Heart left ventricle (tissue), 16 donors: ENCODE results near the gene TXNDC16. TPM values are rescaled to one million over a fixed set of nuclear protein-coding genes. Genes with fewer than 3 reads are reported as not detected.

ENCODE experiments used
- ATAC-seq, 4 donors: fragments of 200-7000 bp; cut with Tn5 transposase; one replicate each; pipeline ENCODE4 v1.9.1; 2020 to 2022; ENCODE audit warnings: moderate library complexity in 4 of 4, mild to moderate bottlenecking in 3 of 4, moderate number of reproducible peaks in 1 of 4
- DNase-seq, 5 donors: peaks; one replicate each; pipeline ENCODE4 v3.0.0-alpha.2; 2020
- H3K27ac ChIP-seq, 12 donors: fragments of 200-600 bp; sonication (generic) in 4 of 12; one replicate each; pipeline versions ENCODE4 v1.5.0 to v1.8.0; 2016 to 2022; ENCODE audit warnings: mild to moderate bottlenecking in 2 of 12
- H3K27me3 ChIP-seq, 9 donors: fragments of 200-600 bp; sonication (generic) in 2 of 9; one replicate each; pipeline versions ENCODE4 v1.5.1 to v1.8.0; 2016 to 2022; ENCODE audit warnings: mild to moderate bottlenecking in 3 of 9
- H3K36me3 ChIP-seq, 9 donors: fragments of 200-600 bp; sonication (generic) in 2 of 9; one replicate each; pipeline versions ENCODE4 v1.5.0 to v1.8.0; 2018 to 2022; ENCODE audit warnings: mild to moderate bottlenecking in 2 of 9
- H3K4me1 ChIP-seq, 12 donors: fragments of 200-600 bp; sonication (generic) in 4 of 12; one replicate each; pipeline versions ENCODE4 v1.5.0 to v1.8.0; 2016 to 2022; ENCODE audit warnings: mild to moderate bottlenecking in 3 of 12
- H3K4me3 ChIP-seq, 12 donors: fragments of 200-600 bp; sonication (generic) in 4 of 12; one replicate each; pipeline versions ENCODE4 v1.5.0 to v1.8.0; 2017 to 2022; ENCODE audit warnings: mild to moderate bottlenecking in 9 of 12, moderate library complexity in 4 of 12
- H3K9me3 ChIP-seq, 12 donors: fragments of 200-600 bp; sonication (generic) in 4 of 12; one replicate each; pipeline versions ENCODE4 v1.5.0 to v1.8.0; 2016 to 2022; ENCODE audit warnings: mild to moderate bottlenecking in 1 of 12
- POLR2A ChIP-seq, 2 donors: fragments of 450-650 bp; IDR thresholded peaks; one replicate each; pipeline ENCODE4 v1.6.1; 2017; ENCODE audit warnings: antibody characterized with exemption in 2 of 2, mild to moderate bottlenecking in 2 of 2, moderate library complexity in 2 of 2
- WGBS, 4 donors: extraction: QIAGEN DNeasy Blood & Tissue Kit in 2 of 4; methylation state at CpG; one replicate each; pipeline versions ENCODE4 v1.1.5 to v1.1.7; 2013 to 2018; 5-methylcytosine and 5-hydroxymethylcytosine counted together
- intact Hi-C, 10 donors: fragments of 100-400 bp; cut with DNase I; formaldehyde crosslinking; loops; one replicate each; pipeline versions ENCODE4 v1.11.1 to v1.14.2; 2022
- polyA plus RNA-seq, 2 donors: library from polyadenylated mRNA; stranded (reverse); fragments of 200-250 nt; gene quantifications; one replicate each; pipeline ENCODE4 v1.2.3, GENCODE V29; 2013
- total RNA-seq, 9 donors: library from RNA; depleted of rRNA in 2 of 9; stranded (reverse); fragments of >200 nt in 2 of 9; fragmentation: NEBNext Ultra II Directional in 3 of 9; extraction: Animal tissue kit (Norgen Biotek cat#: 25700) in 3 of 9; gene quantifications; one replicate each; pipeline versions ENCODE4 v1.1.0 to v1.2.4, GENCODE V29; 2016 to 2023
- TF ChIP-seq, protein P1 (sequence below), 12 donors: fragments of 200-600 bp; sonication (generic) in 4 of 12; IDR thresholded peaks; one replicate each; pipeline versions ENCODE4 v1.5.0 to v1.8.0; 2018 to 2022; ENCODE audit warnings: antibody characterized with exemption in 12 of 12, mild to moderate bottlenecking in 5 of 12
- donor health status: ischemic (EF 13 %, LVEDD 7.1; RV severe dilation, severe dysfunction).
- donor health status: healthy with polysubstance abuse.
- donor health status: DM: no; HTN: yes; CAD: no.
- donor health status: DM: no; HTN: no; CAD: no.
- donor health status: ischemic (EF 25% LVEDD 6.9; RV normal size, moderate dysfunction).
- donor health status: ischemic (EF 25% LVEDD 5.7; RV mildly dilated, moderate dysfunction).
- donor health status: healthy.
- donor health status: DM: yes; HTN: yes; CAD: no.
- donor health status: ischemic (EF 35%, LVEDD 5.7; RV mildly dilated, moderate dysfunction).
- donor health status: nonischemic (EF 11% LVEDD 7.7; RV severe dilation, severe dysfunction).
- donor health status: DM: yes; HTN: yes; CAD: no.
- donor health status: PGD.
- donor health status: ischemic (EF 29% LVEDD 5.4; RV normal size, mild dysfunction).
- donor health status: nonischemic (EF 23%, LVEDD 6.1; RV moderate dilation, normal function).

The TXNDC16 gene
- total and polyA plus RNA-seq, 11 donors, result 0.72 to 7.1 (median 3.9) TPM

DNA sequence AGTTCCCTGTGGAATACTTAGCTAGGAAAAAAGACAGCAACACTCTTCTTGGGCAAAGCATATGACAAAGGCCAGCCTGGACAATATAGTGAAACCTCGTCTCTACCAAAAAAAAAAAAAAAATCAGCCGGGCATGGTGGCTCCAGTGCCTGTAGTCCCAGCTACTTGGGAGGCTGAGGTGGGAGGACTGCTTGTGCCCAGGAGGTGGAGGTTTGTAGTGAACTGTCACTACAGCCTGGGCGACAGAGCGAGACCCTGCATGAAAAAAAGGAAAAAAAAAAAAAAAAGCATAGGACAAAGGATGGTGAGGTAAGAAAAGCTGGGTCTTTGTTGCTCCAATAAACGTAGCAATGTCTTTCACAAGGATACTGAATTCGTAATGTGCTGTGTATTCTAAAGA lies 1.1 kb downstream of the TXNDC16 start:
- intact Hi-C loops, result loop anchor here in 6 of 10 donors (5.0 to 10.0 kb wide), 5 partner anchors 141 to 241 kb away; partner anchors contain the start of genes ERO1A (in 3 of the 6), PSMC6 (in 2 of the 6) and GNPNAT1 (in 1 of the 6)

DNA sequence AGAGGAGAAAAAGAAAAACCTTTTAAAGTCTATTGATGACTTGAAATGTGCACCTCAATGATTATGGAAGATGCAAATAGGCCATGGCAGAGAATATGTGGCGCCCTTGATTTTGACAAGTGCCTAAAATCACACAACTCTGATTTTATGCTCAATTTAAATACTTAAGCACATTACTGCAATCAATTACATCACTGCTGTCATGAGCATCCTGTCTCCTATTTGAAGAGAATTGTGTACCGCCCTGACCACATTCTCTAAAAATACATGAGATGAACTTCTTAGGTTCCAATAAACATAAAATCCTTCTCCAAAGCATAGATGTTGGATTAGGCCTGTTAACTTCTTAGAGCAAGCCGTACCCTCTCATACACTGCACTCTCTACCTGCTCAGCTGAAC lies 1.6 kb downstream of the TXNDC16 start:
- TF ChIP-seq, protein P1, sequence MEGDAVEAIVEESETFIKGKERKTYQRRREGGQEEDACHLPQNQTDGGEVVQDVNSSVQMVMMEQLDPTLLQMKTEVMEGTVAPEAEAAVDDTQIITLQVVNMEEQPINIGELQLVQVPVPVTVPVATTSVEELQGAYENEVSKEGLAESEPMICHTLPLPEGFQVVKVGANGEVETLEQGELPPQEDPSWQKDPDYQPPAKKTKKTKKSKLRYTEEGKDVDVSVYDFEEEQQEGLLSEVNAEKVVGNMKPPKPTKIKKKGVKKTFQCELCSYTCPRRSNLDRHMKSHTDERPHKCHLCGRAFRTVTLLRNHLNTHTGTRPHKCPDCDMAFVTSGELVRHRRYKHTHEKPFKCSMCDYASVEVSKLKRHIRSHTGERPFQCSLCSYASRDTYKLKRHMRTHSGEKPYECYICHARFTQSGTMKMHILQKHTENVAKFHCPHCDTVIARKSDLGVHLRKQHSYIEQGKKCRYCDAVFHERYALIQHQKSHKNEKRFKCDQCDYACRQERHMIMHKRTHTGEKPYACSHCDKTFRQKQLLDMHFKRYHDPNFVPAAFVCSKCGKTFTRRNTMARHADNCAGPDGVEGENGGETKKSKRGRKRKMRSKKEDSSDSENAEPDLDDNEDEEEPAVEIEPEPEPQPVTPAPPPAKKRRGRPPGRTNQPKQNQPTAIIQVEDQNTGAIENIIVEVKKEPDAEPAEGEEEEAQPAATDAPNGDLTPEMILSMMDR (IDR thresholded peaks at IDR 0.05), result no peak
- TF ChIP-seq POLR2A (IDR thresholded peaks at IDR 0.05), result no peak
- Histone ChIP-seq H3K27me3 (no peaks in the 10 kb centered on the region), H3K36me3 (no peaks in the 10 kb centered on the region), H3K4me3 (peak overlapping the region in 2 of 12 donors; percentile 77 to 81), H3K4me1 (peaks cover 0 to 45% (median 25%) of the 10 kb centered on the region in 12 donors), H3K9me3 (no peaks in the 10 kb centered on the region), H3K27ac (no peak overlapping the region)
- WGBS, 4 donors, result 93 to 96% (median 95%) methylated on average over 3 of the region's 3 CpGs
- ATAC-seq (no peak), DNase-seq (no peak)
- intact Hi-C loops, result loop anchor here in 6 of 10 donors (5.0 to 10.0 kb wide), 5 partner anchors 142 to 242 kb away; partner anchors contain the start of genes ERO1A (in 3 of the 6), PSMC6 (in 2 of the 6) and GNPNAT1 (in 1 of the 6)

More for the DNA sequence above, 1.1 kb downstream of the TXNDC16 start:
- peak overlapping the region in 11 of 12 donors; percentile 66 to 91 (median 79) for H3K4me3 ChIP-seq
- H3K36me3 ChIP-seq, result no peaks in the 10 kb centered on the region
- DNase-seq (no peak), ATAC-seq (no peak)
- peaks cover 0 to 39% (median 23%) of the 10 kb centered on the region in 12 donors for H3K4me1 ChIP-seq
- no peaks in the 10 kb centered on the region for H3K9me3 ChIP-seq
- TF ChIP-seq, protein P1 (IDR thresholded peaks at IDR 0.05), result no peak
- no peak for TF ChIP-seq POLR2A (IDR thresholded peaks at IDR 0.05)
- WGBS, 4 donors, result 64 to 66% (median 65%) methylated on average over 6 of the region's 6 CpGs
- peak overlapping the region in 5 of 12 donors; percentile 71 to 91 (median 79) for H3K27ac ChIP-seq
- no peaks in the 10 kb centered on the region for H3K27me3 ChIP-seq

DNA sequence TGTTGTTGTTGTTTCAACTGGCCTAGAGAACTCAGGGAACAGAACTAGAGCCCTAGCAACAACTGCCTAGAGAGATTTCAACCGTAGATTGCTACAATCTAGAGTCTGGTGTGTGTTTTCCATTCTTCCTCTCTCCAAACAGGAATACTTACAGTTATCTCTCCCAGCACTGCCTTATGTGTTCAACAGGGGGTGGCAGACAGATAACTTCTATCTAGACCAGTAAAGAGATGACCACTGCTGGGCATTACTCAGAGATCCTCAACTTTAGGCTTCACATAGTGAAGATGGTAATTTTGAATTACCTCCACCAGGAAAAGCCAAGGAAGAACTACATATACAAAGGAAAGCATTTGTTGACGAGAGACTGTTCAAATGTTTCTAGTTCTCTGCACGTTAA lies 4.8 kb downstream of the TXNDC16 start:
- no peak for DNase-seq
- intact Hi-C loops, result no loop called here
- H3K27me3 ChIP-seq, result no peaks in the 10 kb centered on the region
- no peak overlapping the region for H3K27ac ChIP-seq
- H3K9me3 ChIP-seq, result no peaks in the 10 kb centered on the region
- H3K36me3 ChIP-seq, result peaks cover 0 to 5% (median 0%) of the 10 kb centered on the region in 9 donors
- no peak for ATAC-seq
- no peak overlapping the region for H3K4me3 ChIP-seq
- no peak for TF ChIP-seq POLR2A (IDR thresholded peaks at IDR 0.05)
- WGBS, 4 donors, result 89 to 93% (median 90%) methylated on average over 3 of the region's 3 CpGs
- H3K4me1 ChIP-seq, result peaks cover 0 to 36% (median 16%) of the 10 kb centered on the region in 12 donors

DNA sequence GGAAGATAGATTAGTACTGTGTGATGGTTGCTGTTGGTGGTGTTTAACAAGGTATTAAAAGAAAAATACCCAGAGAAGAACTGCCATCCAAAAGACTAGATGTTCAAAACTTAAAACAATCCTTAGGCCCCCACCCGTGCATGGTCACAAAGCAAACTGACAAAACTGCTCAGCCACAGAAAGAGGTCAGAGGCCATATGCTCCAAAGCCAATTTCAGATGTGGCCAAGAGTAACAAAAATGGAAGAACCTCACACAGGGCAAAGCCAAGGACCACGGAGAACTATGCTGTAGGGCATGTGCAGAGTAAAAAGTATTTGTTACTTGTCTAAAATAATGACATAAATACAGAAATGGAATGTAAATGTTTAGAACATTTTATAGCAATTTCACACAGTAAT lies 5.3 kb downstream of the TXNDC16 start:
- no peak for ATAC-seq
- intact Hi-C loops, result no loop called here
- no peak overlapping the region for H3K27ac ChIP-seq

More for the DNA sequence above, 5.3 kb downstream of the TXNDC16 start:
- no peaks in the 10 kb centered on the region for H3K27me3 ChIP-seq
- DNase-seq, result no peak
- H3K36me3 ChIP-seq, result peaks cover 0 to 7% (median 0%) of the 10 kb centered on the region in 9 donors
- peaks cover 0 to 36% (median 16%) of the 10 kb centered on the region in 12 donors for H3K4me1 ChIP-seq
- no peaks in the 10 kb centered on the region for H3K9me3 ChIP-seq
- TF ChIP-seq, protein P1 (IDR thresholded peaks at IDR 0.05), result no peak
- no peak for TF ChIP-seq POLR2A (IDR thresholded peaks at IDR 0.05)
- WGBS, 4 donors, result 65 to 82% (median 70%) methylated on average over 2 of the region's 2 CpGs
- H3K4me3 ChIP-seq, result no peak overlapping the region
